Panc1 (cell line): Measurements from ENCODE around the gene YY2. TPM values are rescaled to one million over a fixed set of nuclear protein-coding genes. Genes with fewer than 3 reads are reported as not detected.

ENCODE experiments used
- ATAC-seq: fragments of 200-7000 bp; cut with Tn5 transposase; 2 replicates; pipeline ENCODE4 v1.9.1; 2020; ENCODE audit warnings: mild to moderate bottlenecking, moderate library complexity
- BruUV-seq: library from RNA; stranded (reverse); fragments of 400-500 nt; replicated peaks from 2 replicates; lab custom pipeline; 2021; lab: Mats Ljungman, UMichigan
- CTCF ChIA-PET: fragments of 300-600 bp; sonication (Branson Sonifier 250); formaldehyde crosslinking; loops from one replicate; lab custom pipeline; 2022; ENCODE audit warnings: antibody characterized with exemption; lab: Charles Lee
- POLR2A ChIA-PET: fragments of 300-600 bp; sonication (Branson Sonifier 250); formaldehyde crosslinking; loops from one replicate; lab custom pipeline; 2022; ENCODE audit warnings: antibody characterized with exemption; lab: Charles Lee
- DNase-seq: peaks from one replicate; pipeline ENCODE4 v3.0.0-alpha.2; 2010; ENCODE audit warnings: low read depth, low spot score
- H3K27ac ChIP-seq: 2 replicates; pipeline ENCODE4 v1.5.1; 2011; ENCODE audit warnings: mild to moderate bottlenecking, low read length, inconsistent platforms
- H3K27me3 ChIP-seq: fragments of 200-500 bp; sonication (Bioruptor generic); 2 replicates; pipeline ENCODE4 v1.6.0; 2014; ENCODE audit warnings: low read length, inconsistent platforms; ENCODE audit not compliant: control insufficient read depth, insufficient read depth
- H3K36me3 ChIP-seq: fragments of 200-500 bp; sonication (Bioruptor generic); 2 replicates; pipeline ENCODE4 v1.5.1; 2014; ENCODE audit warnings: inconsistent platforms, mild to moderate bottlenecking, low read length, moderate library complexity; ENCODE audit not compliant: control insufficient read depth, insufficient read depth
- H3K4me1 ChIP-seq: 2 replicates; pipeline ENCODE4 v1.5.1; 2011; ENCODE audit warnings: inconsistent platforms, mild to moderate bottlenecking, low read length, moderate library complexity; ENCODE audit not compliant: control insufficient read depth, insufficient read depth
- H3K4me3 ChIP-seq, 2 experiments: 2 replicates each; pipeline ENCODE4 v1.5.1; 2011 to 2012; ENCODE audit warnings: low read depth in 2 of 2, low read length in 2 of 2, mild to moderate bottlenecking in 2 of 2, inconsistent platforms in 1 of 2, moderate library complexity in 1 of 2
- H3K9me3 ChIP-seq: fragments of 200-500 bp; sonication (Bioruptor generic); 2 replicates; pipeline ENCODE4 v1.5.1; 2014; ENCODE audit warnings: low read depth, mild to moderate bottlenecking, inconsistent platforms, low read length, moderate library complexity; ENCODE audit not compliant: control insufficient read depth, insufficient read depth
- POLR2AphosphoS5 ChIP-seq: IDR thresholded peaks from 2 replicates; pipeline ENCODE4 v1.6.1; 2012; ENCODE audit warnings: mild to moderate bottlenecking, low read depth, low read length, moderate library complexity
- SIN3A ChIP-seq: IDR thresholded peaks from 2 replicates; pipeline ENCODE4 v1.6.1; 2012; ENCODE audit warnings: low read depth, mild to moderate bottlenecking, low read length, moderate library complexity, borderline replicate concordance; ENCODE audit not compliant: insufficient read depth
- TCF7L2 ChIP-seq: IDR thresholded peaks from 2 replicates; pipeline ENCODE4 v1.6.1; 2011; ENCODE audit warnings: mild to moderate bottlenecking, low read depth, low read length, inconsistent platforms
- in situ Hi-C: cut with HindIII; loops from 2 replicates; pipeline ENCODE4 v1.10.0; 2016; ENCODE audit warnings: low sequenced_read_pairs, low pct_unique_long_range_greater_than_20kb
- intact Hi-C: fragments of 100-400 bp; cut with micrococcal nuclease; formaldehyde crosslinking; loops from one replicate; pipeline ENCODE4 v1.10.0; 2022; ENCODE audit not compliant: unreplicated experiment
- total RNA-seq: library from RNA; stranded (reverse); gene quantifications from one replicate; pipeline ENCODE4 v1.2.1, GENCODE V29; 2021; ENCODE audit not compliant: unreplicated experiment
- TF ChIP-seq, protein P1 (sequence below), 2 experiments: IDR thresholded peaks; 2 replicates each; pipeline ENCODE4 v1.6.1; 2011 to 2012; ENCODE audit warnings: low read depth in 2 of 2, control low read depth in 1 of 2, low read length in 1 of 2, mild to moderate bottlenecking in 1 of 2, moderate library complexity in 1 of 2; ENCODE audit not compliant: insufficient read depth in 1 of 2
- TF ChIP-seq, protein P2 (sequence below): fragments of 450-650 bp; IDR thresholded peaks from 2 replicates; pipeline ENCODE4 v1.5.1; 2017; ENCODE audit warnings: mild to moderate bottlenecking

YY2 gene
- total RNA-seq, 1 experiment from 2014 or later = 2.0 TPM

DNA sequence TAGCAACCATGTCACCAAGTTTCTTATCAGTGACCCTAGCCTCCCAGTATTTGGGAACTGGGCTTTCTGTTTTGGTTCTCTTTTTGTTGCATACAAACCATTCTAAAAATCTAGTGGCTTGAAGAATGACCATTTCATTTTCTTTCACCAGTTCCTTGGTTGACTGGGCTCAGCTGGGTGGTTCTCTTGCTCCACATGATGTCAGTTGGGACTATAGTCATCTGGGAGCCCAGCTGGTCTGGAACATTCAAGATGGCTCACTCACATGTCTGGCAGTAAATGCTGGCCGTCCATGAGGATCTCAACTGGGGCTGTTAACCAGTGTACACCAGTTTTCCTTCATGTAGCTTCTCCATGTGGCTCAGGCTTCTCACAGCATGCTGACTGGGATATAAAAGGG is 44.0 kb upstream of the YY2 start:
- intact Hi-C loops = no loop called here
- no peak overlapping the region for H3K4me3 ChIP-seq
- H3K27ac ChIP-seq = no peak overlapping the region
- DNase-seq (no peak), ATAC-seq (no peak)
- H3K27me3 ChIP-seq = no peaks in the 10 kb centered on the region
- ChIA-PET POLR2A (no interaction called here), CTCF (interaction anchor here (0.7 kb wide), 1 partner anchor 215 kb away, joined by 4 read pairs; no protein-coding TSS in a partner anchor)
- TF ChIP-seq, protein P1, sequence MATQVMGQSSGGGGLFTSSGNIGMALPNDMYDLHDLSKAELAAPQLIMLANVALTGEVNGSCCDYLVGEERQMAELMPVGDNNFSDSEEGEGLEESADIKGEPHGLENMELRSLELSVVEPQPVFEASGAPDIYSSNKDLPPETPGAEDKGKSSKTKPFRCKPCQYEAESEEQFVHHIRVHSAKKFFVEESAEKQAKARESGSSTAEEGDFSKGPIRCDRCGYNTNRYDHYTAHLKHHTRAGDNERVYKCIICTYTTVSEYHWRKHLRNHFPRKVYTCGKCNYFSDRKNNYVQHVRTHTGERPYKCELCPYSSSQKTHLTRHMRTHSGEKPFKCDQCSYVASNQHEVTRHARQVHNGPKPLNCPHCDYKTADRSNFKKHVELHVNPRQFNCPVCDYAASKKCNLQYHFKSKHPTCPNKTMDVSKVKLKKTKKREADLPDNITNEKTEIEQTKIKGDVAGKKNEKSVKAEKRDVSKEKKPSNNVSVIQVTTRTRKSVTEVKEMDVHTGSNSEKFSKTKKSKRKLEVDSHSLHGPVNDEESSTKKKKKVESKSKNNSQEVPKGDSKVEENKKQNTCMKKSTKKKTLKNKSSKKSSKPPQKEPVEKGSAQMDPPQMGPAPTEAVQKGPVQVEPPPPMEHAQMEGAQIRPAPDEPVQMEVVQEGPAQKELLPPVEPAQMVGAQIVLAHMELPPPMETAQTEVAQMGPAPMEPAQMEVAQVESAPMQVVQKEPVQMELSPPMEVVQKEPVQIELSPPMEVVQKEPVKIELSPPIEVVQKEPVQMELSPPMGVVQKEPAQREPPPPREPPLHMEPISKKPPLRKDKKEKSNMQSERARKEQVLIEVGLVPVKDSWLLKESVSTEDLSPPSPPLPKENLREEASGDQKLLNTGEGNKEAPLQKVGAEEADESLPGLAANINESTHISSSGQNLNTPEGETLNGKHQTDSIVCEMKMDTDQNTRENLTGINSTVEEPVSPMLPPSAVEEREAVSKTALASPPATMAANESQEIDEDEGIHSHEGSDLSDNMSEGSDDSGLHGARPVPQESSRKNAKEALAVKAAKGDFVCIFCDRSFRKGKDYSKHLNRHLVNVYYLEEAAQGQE (IDR thresholded peaks at IDR 0.05; ENCODE audit: insufficient read depth in 1 of 2, low read depth in 2 of 2, low read length in 1 of 2) = no peak
- TF ChIP-seq TCF7L2 (no peak), POLR2AphosphoS5 (no peak), SIN3A (no peak)
- TF ChIP-seq, protein P2, sequence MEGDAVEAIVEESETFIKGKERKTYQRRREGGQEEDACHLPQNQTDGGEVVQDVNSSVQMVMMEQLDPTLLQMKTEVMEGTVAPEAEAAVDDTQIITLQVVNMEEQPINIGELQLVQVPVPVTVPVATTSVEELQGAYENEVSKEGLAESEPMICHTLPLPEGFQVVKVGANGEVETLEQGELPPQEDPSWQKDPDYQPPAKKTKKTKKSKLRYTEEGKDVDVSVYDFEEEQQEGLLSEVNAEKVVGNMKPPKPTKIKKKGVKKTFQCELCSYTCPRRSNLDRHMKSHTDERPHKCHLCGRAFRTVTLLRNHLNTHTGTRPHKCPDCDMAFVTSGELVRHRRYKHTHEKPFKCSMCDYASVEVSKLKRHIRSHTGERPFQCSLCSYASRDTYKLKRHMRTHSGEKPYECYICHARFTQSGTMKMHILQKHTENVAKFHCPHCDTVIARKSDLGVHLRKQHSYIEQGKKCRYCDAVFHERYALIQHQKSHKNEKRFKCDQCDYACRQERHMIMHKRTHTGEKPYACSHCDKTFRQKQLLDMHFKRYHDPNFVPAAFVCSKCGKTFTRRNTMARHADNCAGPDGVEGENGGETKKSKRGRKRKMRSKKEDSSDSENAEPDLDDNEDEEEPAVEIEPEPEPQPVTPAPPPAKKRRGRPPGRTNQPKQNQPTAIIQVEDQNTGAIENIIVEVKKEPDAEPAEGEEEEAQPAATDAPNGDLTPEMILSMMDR = no peak
- in situ Hi-C loops = no loop called here
- H3K9me3 ChIP-seq = no peaks in the 10 kb centered on the region
- no peaks in the 10 kb centered on the region for H3K4me1 ChIP-seq
- no TSS peak for BruUV-seq
- H3K36me3 ChIP-seq = no peaks in the 10 kb centered on the region

DNA sequence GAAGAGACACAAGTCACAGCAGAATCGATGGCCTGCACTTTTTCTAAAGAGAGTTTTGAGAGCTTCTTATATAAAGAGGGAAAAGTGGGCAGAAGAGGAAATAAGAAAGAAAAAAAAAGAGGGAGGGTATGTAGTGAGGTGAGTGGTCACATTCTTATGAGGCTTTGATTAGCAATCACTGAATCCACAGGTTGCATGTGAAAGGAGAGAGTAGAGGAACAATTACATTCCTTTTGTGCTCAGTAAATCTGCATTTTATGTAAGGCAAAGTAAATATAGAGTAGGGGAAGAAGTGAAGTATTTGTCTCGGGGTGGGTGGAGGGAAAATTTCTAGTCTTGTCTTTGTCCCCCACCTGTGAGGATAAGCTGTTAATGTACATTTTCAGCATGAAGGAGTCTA is 43.2 kb upstream of the YY2 start:
- in situ Hi-C loops = no loop called here
- no peaks in the 10 kb centered on the region for H3K27me3 ChIP-seq
- BruUV-seq = no TSS peak
- no peak for DNase-seq
- no peak for ATAC-seq
- H3K4me1 ChIP-seq = no peaks in the 10 kb centered on the region
- no peaks in the 10 kb centered on the region for H3K9me3 ChIP-seq
- no peak for TF ChIP-seq SIN3A
- no peak for TF ChIP-seq TCF7L2
- no peak for TF ChIP-seq POLR2AphosphoS5
- TF ChIP-seq, protein P1 (IDR thresholded peaks at IDR 0.05; ENCODE audit: insufficient read depth in 1 of 2, low read depth in 2 of 2, low read length in 1 of 2) = no peak
- TF ChIP-seq, protein P2 = no peak
- intact Hi-C loops = no loop called here
- CTCF ChIA-PET = interaction anchor here (0.7 kb wide), 1 partner anchor 214 kb away, joined by 4 read pairs; no protein-coding TSS in a partner anchor
- POLR2A ChIA-PET = no interaction called here
- H3K4me3 ChIP-seq = no peak overlapping the region
- no peak overlapping the region for H3K27ac ChIP-seq
- H3K36me3 ChIP-seq = no peaks in the 10 kb centered on the region
